ENCODE data around the gene RAI2. TPM values are rescaled to one million over a fixed set of nuclear protein-coding genes. Genes with fewer than 3 reads are reported as not detected.

The RAI2 gene
- total RNA-seq, 1 donor from 2014 or later: 0.63 TPM

GRCh38 chrX:17758382-17758781 lies 102.7 kb downstream of the RAI2 start:
- H3K4me1 Mint-ChIP-seq: no peaks in the 10 kb centered on the region
- no peak for DNase-seq (ENCODE audit: low read depth, low spot score)
- H3K4me3 Mint-ChIP-seq: no peak overlapping the region
- H3K27me3 Mint-ChIP-seq (ENCODE audit: low read depth): no peaks in the 10 kb centered on the region
- no peak overlapping the region for H3K27ac Mint-ChIP-seq (ENCODE audit: unreplicated experiment)
- no peak for TF ChIP-seq CTCF (conservative IDR thresholded peaks at IDR 0.05)
- H3K9me3 Mint-ChIP-seq: peaks cover 2% of the 10 kb centered on the region
- H3K36me3 Mint-ChIP-seq (ENCODE audit: low read depth): no peaks in the 10 kb centered on the region

DNA sequence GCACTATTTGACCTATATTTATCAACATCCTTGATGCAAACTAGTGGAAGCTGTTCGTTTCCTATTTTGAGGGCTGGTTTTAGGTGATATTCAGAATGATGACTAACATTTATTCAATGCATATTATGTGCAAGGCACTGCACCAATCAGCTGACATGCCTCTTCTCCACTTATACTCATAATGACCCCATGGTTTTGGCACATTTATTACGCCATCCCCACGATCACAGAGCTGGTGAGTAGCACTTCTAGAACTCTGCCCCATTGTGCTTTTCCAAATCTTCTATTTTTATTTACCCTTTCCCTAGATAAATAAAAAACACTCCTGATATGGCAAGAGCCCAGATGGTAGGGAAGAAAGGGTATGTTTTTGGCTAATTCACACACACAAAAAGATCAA lies 110.7 kb downstream of the RAI2 start:
- H3K36me3 Mint-ChIP-seq (ENCODE audit: low read depth): no peaks in the 10 kb centered on the region

More for the DNA sequence above, 110.7 kb downstream of the RAI2 start:
- no peak for DNase-seq (ENCODE audit: low read depth, low spot score)
- no peak overlapping the region for H3K4me3 Mint-ChIP-seq
- H3K27me3 Mint-ChIP-seq (ENCODE audit: low read depth): peaks cover 13% of the 10 kb centered on the region
- no peak for TF ChIP-seq CTCF (conservative IDR thresholded peaks at IDR 0.05)
- H3K9me3 Mint-ChIP-seq: no peaks in the 10 kb centered on the region
- no peak overlapping the region for H3K27ac Mint-ChIP-seq (ENCODE audit: unreplicated experiment)
- no peaks in the 10 kb centered on the region for H3K4me1 Mint-ChIP-seq

Other genes starting within 250 kb of the RAI2 start
- gene SCML1, start 123.8 kb downstream of the RAI2 start, total RNA-seq: 17.1 TPM in 2 replicates

Data from neural crest cell (in vitro differentiated cells).